Liver (tissue), 9 donors: Measurements from ENCODE around the gene CMTM1. TPM values are rescaled to one million over a fixed set of nuclear protein-coding genes. Genes with fewer than 3 reads are reported as not detected.

Source experiments
- DNase-seq: peaks from one replicate; pipeline ENCODE4 v3.0.0-alpha.2; 2017; ENCODE audit warnings: low spot score
- H3K27ac ChIP-seq, 2 donors: one replicate each; pipeline ENCODE4 v1.7.0; 2013; ENCODE audit warnings: inconsistent platforms in 2 of 2, low read length in 2 of 2, control low read depth in 1 of 2, low read depth in 1 of 2, mild to moderate bottlenecking in 1 of 2
- H3K27me3 ChIP-seq, 4 donors: one replicate each; pipeline versions ENCODE4 v1.6.1 to v1.7.0; 2013; ENCODE audit warnings: low read length in 3 of 4, inconsistent platforms in 1 of 4, mild to moderate bottlenecking in 1 of 4, moderate library complexity in 1 of 4; ENCODE audit not compliant: control insufficient read depth in 4 of 4, insufficient read depth in 4 of 4
- H3K36me3 ChIP-seq, 4 donors: one replicate each; pipeline versions ENCODE4 v1.6.1 to v1.7.0; 2013; ENCODE audit warnings: low read length in 3 of 4, mild to moderate bottlenecking in 3 of 4, low read depth in 1 of 4, moderate library complexity in 1 of 4; ENCODE audit not compliant: control insufficient read depth in 4 of 4, insufficient read depth in 3 of 4
- H3K4me1 ChIP-seq, 4 donors: one replicate each; pipeline versions ENCODE4 v1.6.1 to v1.7.0; 2013; ENCODE audit warnings: low read length in 3 of 4, mild to moderate bottlenecking in 3 of 4, moderate library complexity in 1 of 4; ENCODE audit not compliant: control insufficient read depth in 4 of 4, insufficient read depth in 4 of 4
- H3K4me3 ChIP-seq, 3 donors: one replicate each; pipeline versions ENCODE4 v1.6.1 to v1.7.0; 2013; ENCODE audit warnings: low read length in 3 of 3, control low read depth in 1 of 3, low read depth in 1 of 3, mild to moderate bottlenecking in 1 of 3
- H3K9ac ChIP-seq, 2 donors: one replicate each; pipeline ENCODE4 v1.7.0; 2013; ENCODE audit warnings: low read length in 2 of 2, mild to moderate bottlenecking in 2 of 2, moderate library complexity in 2 of 2, control low read depth in 1 of 2, low read depth in 1 of 2
- H3K9me3 ChIP-seq, 4 donors: one replicate each; pipeline versions ENCODE4 v1.6.1 to v1.7.0; 2013; ENCODE audit warnings: low read length in 3 of 4; ENCODE audit not compliant: control insufficient read depth in 4 of 4
- FOXA1 ChIP-seq: IDR thresholded peaks from 2 replicates; pipeline ENCODE4 v1.6.1; 2016; ENCODE audit warnings: antibody characterized with exemption
- FOXA2 ChIP-seq: IDR thresholded peaks from 2 replicates; pipeline ENCODE4 v1.6.1; 2016; ENCODE audit warnings: antibody characterized with exemption
- GABPA ChIP-seq, 2 donors: IDR thresholded peaks in 1 of 2; conservative IDR thresholded peaks in 1 of 2; 2 replicates each; pipeline ENCODE4 v1.6.1; 2016; ENCODE audit warnings: antibody characterized with exemption in 2 of 2, mild to moderate bottlenecking in 1 of 2, moderate library complexity in 1 of 2
- HNF4G ChIP-seq: IDR thresholded peaks from 2 replicates; pipeline ENCODE4 v1.6.1; 2016; ENCODE audit warnings: antibody characterized with exemption
- NR2F2 ChIP-seq: IDR thresholded peaks from 2 replicates; pipeline ENCODE4 v1.6.1; 2016; ENCODE audit warnings: antibody characterized with exemption
- RAD21 ChIP-seq, 2 donors: IDR thresholded peaks; 2 replicates each; pipeline ENCODE4 v1.6.1; 2016; ENCODE audit warnings: antibody characterized with exemption in 2 of 2, mild to moderate bottlenecking in 2 of 2
- RXRA ChIP-seq, 2 donors: IDR thresholded peaks; 2 replicates each; pipeline ENCODE4 v1.6.1; 2017 to 2018; ENCODE audit warnings: antibody characterized with exemption in 2 of 2, mild to moderate bottlenecking in 1 of 2
- SP1 ChIP-seq: IDR thresholded peaks from 2 replicates; pipeline ENCODE4 v1.6.1; 2018; ENCODE audit warnings: antibody characterized with exemption, mild to moderate bottlenecking
- YY1 ChIP-seq: IDR thresholded peaks from 2 replicates; pipeline ENCODE4 v1.6.1; 2016; ENCODE audit warnings: antibody characterized with exemption, mild to moderate bottlenecking
- WGBS: extraction: QIAGEN DNeasy Blood & Tissue Kit; methylation state at CpG from one replicate; pipeline ENCODE4 v1.1.7; 2013; 5-methylcytosine and 5-hydroxymethylcytosine counted together
- polyA plus RNA-seq, 2 donors: library from polyadenylated mRNA; stranded (reverse) in 1 of 2; unstranded in 1 of 2; fragments of 200-250 nt in 1 of 2; fragments of >200 nt in 1 of 2; fragmentation: Nextera tagmentation in 1 of 2; extraction: Ambion mirVana in 1 of 2; gene quantifications; one replicate each; pipeline versions ENCODE4 v1.2.1 to v1.2.3, GENCODE V29; 2013 to 2015
- total RNA-seq, 2 donors: library from RNA; depleted of rRNA; stranded (reverse); fragments of >200 nt; gene quantifications; one replicate each; pipeline ENCODE4 v1.2.3, GENCODE V29; 2014
- TF ChIP-seq, protein P1 (sequence below): IDR thresholded peaks from 2 replicates; pipeline ENCODE4 v1.6.1; 2016; ENCODE audit warnings: antibody characterized with exemption
- TF ChIP-seq, protein P2 (sequence below): IDR thresholded peaks from 2 replicates; pipeline ENCODE4 v1.6.1; 2016; ENCODE audit warnings: antibody characterized with exemption
- TF ChIP-seq, protein P3 (sequence below): fragments of 150-350 bp; IDR thresholded peaks from 2 replicates; pipeline ENCODE4 v1.5.1; 2017; ENCODE audit warnings: improper control_type of control experiment, low read depth, low read length; ENCODE audit not compliant: missing input control
- TF ChIP-seq, protein P4 (sequence below): IDR thresholded peaks from 2 replicates; pipeline ENCODE4 v1.6.1; 2016; ENCODE audit warnings: antibody characterized with exemption
- donor health status: healthy.
- donor health status: healthy.
- donor health status: healthy.
- donor health status: healthy.
- donor health status: healthy.

CMTM1 gene
- total and polyA plus RNA-seq, 4 donors: 0.32 to 0.84 (median 0.49) TPM

DNA sequence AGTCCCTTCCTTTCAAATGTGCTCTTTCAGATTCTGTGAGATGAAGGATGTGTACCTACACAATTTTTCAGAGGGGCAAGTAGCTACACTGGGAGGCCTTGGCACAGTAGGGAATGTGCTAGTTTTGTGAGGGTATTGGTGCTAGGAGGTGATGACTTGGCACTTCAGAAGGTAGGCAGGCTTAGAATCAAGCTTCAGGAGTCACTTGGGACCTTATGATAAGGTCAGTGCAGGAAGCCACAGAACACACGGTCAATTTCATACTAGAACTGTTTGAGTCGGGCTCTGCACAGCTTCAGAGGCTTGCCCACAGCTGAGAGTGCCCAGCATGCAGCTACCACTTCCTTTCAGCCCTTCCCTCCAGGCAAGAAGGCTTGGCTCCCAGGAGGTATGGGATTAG, 6.1 kb downstream of the CMTM1 start (continued):
- TF ChIP-seq FOXA1 (no peak), RAD21 (IDR thresholded peaks at IDR 0.05) (no peak), GABPA (IDR thresholded peaks at IDR 0.05 in 1 of 2, conservative IDR thresholded peaks at IDR 0.05 in 1 of 2) (no peak)

DNA sequence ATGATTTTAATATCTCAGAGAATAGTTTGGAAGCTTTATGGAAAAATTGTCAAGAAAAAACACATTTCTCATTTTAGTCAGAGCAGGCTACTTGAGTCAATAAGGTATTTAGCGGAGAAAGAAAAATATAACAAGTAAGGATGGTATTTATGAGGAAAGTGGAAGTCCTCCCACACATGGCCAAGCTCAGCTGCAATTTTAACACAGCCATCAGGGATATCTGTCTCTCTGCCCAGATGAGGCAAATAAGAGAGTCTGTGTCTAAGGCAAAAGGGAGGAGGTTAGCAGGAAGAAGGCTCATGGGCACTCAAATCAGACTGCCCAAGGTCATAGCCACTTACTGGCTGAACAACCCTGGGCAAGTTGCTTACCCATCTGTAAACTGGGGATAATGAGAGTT, 7.8 kb downstream of the CMTM1 start:
- no peak overlapping the region for H3K27ac ChIP-seq
- DNase-seq: no peak
- H3K4me1 ChIP-seq: peaks cover 2 to 7% (median 3%) of the 10 kb centered on the region in 4 donors
- no peak overlapping the region for H3K4me3 ChIP-seq
- 97% methylated on average over 1 of the region's 1 CpG for WGBS
- TF ChIP-seq HNF4G: no peak
- TF ChIP-seq, protein P1, sequence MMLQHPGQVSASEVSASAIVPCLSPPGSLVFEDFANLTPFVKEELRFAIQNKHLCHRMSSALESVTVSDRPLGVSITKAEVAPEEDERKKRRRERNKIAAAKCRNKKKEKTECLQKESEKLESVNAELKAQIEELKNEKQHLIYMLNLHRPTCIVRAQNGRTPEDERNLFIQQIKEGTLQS: no peak
- TF ChIP-seq, protein P2, sequence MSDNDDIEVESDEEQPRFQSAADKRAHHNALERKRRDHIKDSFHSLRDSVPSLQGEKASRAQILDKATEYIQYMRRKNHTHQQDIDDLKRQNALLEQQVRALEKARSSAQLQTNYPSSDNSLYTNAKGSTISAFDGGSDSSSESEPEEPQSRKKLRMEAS: no peak
- no peak for TF ChIP-seq FOXA2
- H3K9me3 ChIP-seq: no peaks in the 10 kb centered on the region
- no peak overlapping the region for H3K9ac ChIP-seq
- H3K36me3 ChIP-seq: no peaks in the 10 kb centered on the region
- peaks cover 0 to 9% (median 0%) of the 10 kb centered on the region in 4 donors for H3K27me3 ChIP-seq

DNA sequence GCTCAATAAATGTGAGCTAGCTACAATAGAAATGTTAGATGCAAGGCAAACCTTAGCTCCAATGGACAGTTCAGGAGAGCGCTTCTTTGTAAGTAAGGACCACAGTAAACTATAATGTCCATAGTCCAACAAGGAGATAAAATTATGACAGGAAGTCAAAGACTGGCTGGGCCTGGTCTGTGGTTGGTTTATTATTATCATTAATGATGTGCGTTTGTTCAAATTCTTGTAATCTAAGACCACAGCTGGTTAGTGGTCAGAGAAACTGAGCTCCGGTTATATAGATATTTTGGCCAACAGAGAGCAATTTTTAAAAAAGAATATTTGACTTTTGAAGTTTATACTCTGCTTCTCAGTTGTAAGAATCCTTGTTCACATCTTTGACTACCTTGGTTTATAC, 8.3 kb downstream of the CMTM1 start:
- TF ChIP-seq NR2F2 (no peak), SP1 (no peak), GABPA (IDR thresholded peaks at IDR 0.05 in 1 of 2, conservative IDR thresholded peaks at IDR 0.05 in 1 of 2) (no peak), RAD21 (IDR thresholded peaks at IDR 0.05) (no peak), FOXA1 (no peak), RXRA (IDR thresholded peaks at IDR 0.05) (no peak), YY1 (no peak)
- TF ChIP-seq, protein P2: no peak
- TF ChIP-seq, protein P3, sequence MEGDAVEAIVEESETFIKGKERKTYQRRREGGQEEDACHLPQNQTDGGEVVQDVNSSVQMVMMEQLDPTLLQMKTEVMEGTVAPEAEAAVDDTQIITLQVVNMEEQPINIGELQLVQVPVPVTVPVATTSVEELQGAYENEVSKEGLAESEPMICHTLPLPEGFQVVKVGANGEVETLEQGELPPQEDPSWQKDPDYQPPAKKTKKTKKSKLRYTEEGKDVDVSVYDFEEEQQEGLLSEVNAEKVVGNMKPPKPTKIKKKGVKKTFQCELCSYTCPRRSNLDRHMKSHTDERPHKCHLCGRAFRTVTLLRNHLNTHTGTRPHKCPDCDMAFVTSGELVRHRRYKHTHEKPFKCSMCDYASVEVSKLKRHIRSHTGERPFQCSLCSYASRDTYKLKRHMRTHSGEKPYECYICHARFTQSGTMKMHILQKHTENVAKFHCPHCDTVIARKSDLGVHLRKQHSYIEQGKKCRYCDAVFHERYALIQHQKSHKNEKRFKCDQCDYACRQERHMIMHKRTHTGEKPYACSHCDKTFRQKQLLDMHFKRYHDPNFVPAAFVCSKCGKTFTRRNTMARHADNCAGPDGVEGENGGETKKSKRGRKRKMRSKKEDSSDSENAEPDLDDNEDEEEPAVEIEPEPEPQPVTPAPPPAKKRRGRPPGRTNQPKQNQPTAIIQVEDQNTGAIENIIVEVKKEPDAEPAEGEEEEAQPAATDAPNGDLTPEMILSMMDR: no peak
- TF ChIP-seq, protein P4, sequence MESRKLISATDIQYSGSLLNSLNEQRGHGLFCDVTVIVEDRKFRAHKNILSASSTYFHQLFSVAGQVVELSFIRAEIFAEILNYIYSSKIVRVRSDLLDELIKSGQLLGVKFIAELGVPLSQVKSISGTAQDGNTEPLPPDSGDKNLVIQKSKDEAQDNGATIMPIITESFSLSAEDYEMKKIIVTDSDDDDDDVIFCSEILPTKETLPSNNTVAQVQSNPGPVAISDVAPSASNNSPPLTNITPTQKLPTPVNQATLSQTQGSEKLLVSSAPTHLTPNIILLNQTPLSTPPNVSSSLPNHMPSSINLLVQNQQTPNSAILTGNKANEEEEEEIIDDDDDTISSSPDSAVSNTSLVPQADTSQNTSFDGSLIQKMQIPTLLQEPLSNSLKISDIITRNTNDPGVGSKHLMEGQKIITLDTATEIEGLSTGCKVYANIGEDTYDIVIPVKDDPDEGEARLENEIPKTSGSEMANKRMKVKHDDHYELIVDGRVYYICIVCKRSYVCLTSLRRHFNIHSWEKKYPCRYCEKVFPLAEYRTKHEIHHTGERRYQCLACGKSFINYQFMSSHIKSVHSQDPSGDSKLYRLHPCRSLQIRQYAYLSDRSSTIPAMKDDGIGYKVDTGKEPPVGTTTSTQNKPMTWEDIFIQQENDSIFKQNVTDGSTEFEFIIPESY: no peak
- Histone ChIP-seq H3K4me3 (no peak overlapping the region), H3K9me3 (no peaks in the 10 kb centered on the region), H3K9ac (no peak overlapping the region), H3K27me3 (peaks cover 0 to 9% (median 0%) of the 10 kb centered on the region in 4 donors), H3K27ac (no peak overlapping the region), H3K36me3 (no peaks in the 10 kb centered on the region), H3K4me1 (peaks cover 4 to 12% (median 5%) of the 10 kb centered on the region in 4 donors)
- WGBS: 93% methylated on average over 3 of the region's 3 CpGs
- DNase-seq: no peak
